Heart right ventricle (tissue), 16 donors: ENCODE results near the gene ARHGEF19. TPM values are rescaled to one million over a fixed set of nuclear protein-coding genes. Genes with fewer than 3 reads are reported as not detected.

Source experiments
- ATAC-seq, 8 donors: fragments of 200-7000 bp; cut with Tn5 transposase; one replicate each; pipeline ENCODE4 v1.9.1; 2020; ENCODE audit warnings: mild to moderate bottlenecking in 8 of 8, moderate library complexity in 8 of 8, moderate number of reproducible peaks in 1 of 8
- DNase-seq, 2 donors: peaks; one replicate each; pipeline ENCODE4 v3.0.0-alpha.2; 2020
- H3K27ac ChIP-seq, 10 donors: fragments of 200-600 bp; sonication (generic) in 2 of 10; one replicate each; pipeline versions ENCODE4 v1.5.0 to v1.8.0; 2020 to 2022; ENCODE audit warnings: mild to moderate bottlenecking in 3 of 10
- H3K27me3 ChIP-seq, 7 donors: fragments of 200-600 bp; one replicate each; pipeline ENCODE4 v1.8.0; 2021 to 2022; ENCODE audit warnings: mild to moderate bottlenecking in 2 of 7
- H3K36me3 ChIP-seq, 9 donors: fragments of 200-600 bp; sonication (generic) in 1 of 9; one replicate each; pipeline versions ENCODE4 v1.5.0 to v1.8.0; 2020 to 2022; ENCODE audit warnings: mild to moderate bottlenecking in 2 of 9
- H3K4me1 ChIP-seq, 9 donors: fragments of 200-600 bp; sonication (generic) in 1 of 9; one replicate each; pipeline versions ENCODE4 v1.5.0 to v1.8.0; 2020 to 2022; ENCODE audit warnings: mild to moderate bottlenecking in 4 of 9
- H3K4me3 ChIP-seq, 10 donors: fragments of 200-600 bp; sonication (generic) in 2 of 10; one replicate each; pipeline versions ENCODE4 v1.5.0 to v1.8.0; 2020 to 2022; ENCODE audit warnings: mild to moderate bottlenecking in 7 of 10, moderate library complexity in 2 of 10
- H3K9me3 ChIP-seq, 11 donors: fragments of 200-600 bp in 10 of 11; sonication (generic) in 2 of 11; one replicate each; pipeline versions ENCODE4 v1.5.0 to v1.8.0; 2013 to 2022; ENCODE audit warnings: mild to moderate bottlenecking in 2 of 11, control low read depth in 1 of 11, moderate library complexity in 1 of 11
- CTCF ChIP-seq, 9 donors: fragments of 200-600 bp; sonication (generic) in 2 of 9; IDR thresholded peaks; one replicate each; pipeline versions ENCODE4 v1.5.0 to v1.8.0; 2021 to 2022; ENCODE audit warnings: antibody characterized with exemption in 9 of 9, mild to moderate bottlenecking in 5 of 9, moderate library complexity in 1 of 9
- WGBS, 2 donors: extraction: QIAGEN DNeasy Blood & Tissue Kit; methylation state at CpG; one replicate each; pipeline ENCODE4 v1.1.7; 2013; ENCODE audit warnings: inconsistent platforms in 1 of 2; 5-methylcytosine and 5-hydroxymethylcytosine counted together
- intact Hi-C, 10 donors: fragments of 100-400 bp; cut with DNase I; formaldehyde crosslinking; loops; one replicate each; pipeline versions ENCODE4 v1.11.1 to v1.14.2; 2022
- polyA plus RNA-seq, 2 donors: library from polyadenylated mRNA; stranded (reverse); fragments of 200-250 nt; gene quantifications; one replicate each; pipeline ENCODE4 v1.2.3, GENCODE V29; 2013
- total RNA-seq, 10 donors: library from RNA; stranded (reverse); fragmentation: NEBNext Ultra II Directional in 3 of 10; extraction: Animal tissue kit (Norgen Biotek cat#: 25700) in 3 of 10; gene quantifications; one replicate each; pipeline versions ENCODE4 v1.2.1 to v1.2.4, GENCODE V29; 2021 to 2023
- donor health status: Arrhythmogenic right ventricular cardiomyopathy.
- donor health status: ischemic (EF 13 %, LVEDD 7.1; RV severe dilation, severe dysfunction).
- donor health status: healthy with polysubstance abuse.
- donor health status: DM: no; HTN: yes; CAD: no.
- donor health status: DM: no; HTN: no; CAD: no.
- donor health status: ischemic (EF 25% LVEDD 6.9; RV normal size, moderate dysfunction).
- donor health status: ischemic (EF 25% LVEDD 5.7; RV mildly dilated, moderate dysfunction).
- donor health status: healthy.
- donor health status: DM: yes; HTN: yes; CAD: no.
- donor health status: Ischemic cardiomyopathy.
- donor health status: ischemic (EF 35%, LVEDD 5.7; RV mildly dilated, moderate dysfunction).
- donor health status: nonischemic (EF 11% LVEDD 7.7; RV severe dilation, severe dysfunction).
- donor health status: DM: yes; HTN: yes; CAD: no.
- donor health status: PGD.
- donor health status: ischemic (EF 29% LVEDD 5.4; RV normal size, mild dysfunction).
- donor health status: nonischemic (EF 23%, LVEDD 6.1; RV moderate dilation, normal function).

The ARHGEF19 gene
- total and polyA plus RNA-seq, 12 donors, result 0.49 to 5.4 (median 1.6) TPM

GRCh38 chr1:16151196-16151994, 61.1 kb downstream of the ARHGEF19 start:
- Histone ChIP-seq H3K36me3 (peaks cover 0 to 41% (median 21%) of the 10 kb centered on the region in 9 donors), H3K4me1 (peaks cover 42 to 84% (median 72%) of the 10 kb centered on the region in 9 donors), H3K4me3 (peak overlapping the region in 4 of 10 donors; percentile 22 to 87 (median 72)), H3K27ac (peak overlapping the region; percentile 35 to 97 (median 94)), H3K27me3 (peaks cover 0 to 33% (median 0%) of the 10 kb centered on the region in 7 donors), H3K9me3 (no peaks in the 10 kb centered on the region)
- peak in 1 of 2 donors; percentile 34 for DNase-seq
- 49% methylated on average over 9 of the region's 9 CpGs for WGBS, 2 donors
- no peak for ATAC-seq
- peak in 3 of 9 donors; percentile 23 to 29 (median 25) for TF ChIP-seq CTCF (IDR thresholded peaks at IDR 0.05)
- intact Hi-C loops, result loop anchor here in 1 of 10 donors (5.0 kb wide), 1 partner anchor 36 kb away; no protein-coding TSS in a partner anchor

GRCh38 chr1:16150508-16150907, 61.9 kb downstream of the ARHGEF19 start:
- WGBS, 2 donors, result 76 to 80% methylated on average over 6 of the region's 6 CpGs
- no peak for DNase-seq
- H3K27ac ChIP-seq, result peak overlapping the region in 9 of 10 donors; percentile 83 to 97 (median 94)

GRCh38 chr1:16149702-16150488, 62.6 kb downstream of the ARHGEF19 start:
- peaks cover 0 to 41% (median 21%) of the 10 kb centered on the region in 9 donors for H3K36me3 ChIP-seq
- H3K27ac ChIP-seq, result peak overlapping the region in 8 of 10 donors; percentile 83 to 97 (median 94)
- peaks cover 53 to 90% (median 82%) of the 10 kb centered on the region in 9 donors for H3K4me1 ChIP-seq
- no peak for TF ChIP-seq CTCF (IDR thresholded peaks at IDR 0.05)
- H3K27me3 ChIP-seq, result peaks cover 0 to 21% (median 0%) of the 10 kb centered on the region in 7 donors
- H3K4me3 ChIP-seq, result no peak overlapping the region
- whole genome bisulfite sequencing, 2 donors, result 77 to 81% methylated on average over 12 of the region's 12 CpGs
- H3K9me3 ChIP-seq, result no peaks in the 10 kb centered on the region
- ATAC-seq, result no peak
- DNase-seq, result no peak
- intact Hi-C loops, result loop anchor here in 3 of 10 donors (5.0 kb wide), 2 partner anchors 32 to 37 kb away; no protein-coding TSS in a partner anchor

More at GRCh38 chr1:16150508-16150907, 61.9 kb downstream of the ARHGEF19 start:
- H3K4me3 ChIP-seq, result peak overlapping the region in 2 of 10 donors; percentile 7 to 74
- peaks cover 0 to 41% (median 21%) of the 10 kb centered on the region in 9 donors for H3K36me3 ChIP-seq
- H3K4me1 ChIP-seq, result peaks cover 46 to 84% (median 77%) of the 10 kb centered on the region in 9 donors
- intact Hi-C loops, result loop anchor here in 1 of 10 donors (5.0 kb wide), 1 partner anchor 37 kb away; no protein-coding TSS in a partner anchor
- H3K27me3 ChIP-seq, result peaks cover 0 to 27% (median 0%) of the 10 kb centered on the region in 7 donors
- TF ChIP-seq CTCF (IDR thresholded peaks at IDR 0.05), result no peak
- no peaks in the 10 kb centered on the region for H3K9me3 ChIP-seq
- ATAC-seq, result no peak

GRCh38 chr1:16149146-16149545, 63.3 kb downstream of the ARHGEF19 start:
- no peak for DNase-seq
- no peak for ATAC-seq
- peaks cover 60 to 94% (median 86%) of the 10 kb centered on the region in 9 donors for H3K4me1 ChIP-seq

More at GRCh38 chr1:16149146-16149545, 63.3 kb downstream of the ARHGEF19 start:
- WGBS, 2 donors, result 92 to 93% methylated on average over 7 of the region's 7 CpGs
- Histone ChIP-seq H3K9me3 (no peaks in the 10 kb centered on the region), H3K27ac (no peak overlapping the region), H3K36me3 (peaks cover 0 to 44% (median 21%) of the 10 kb centered on the region in 9 donors), H3K27me3 (peaks cover 0 to 13% (median 0%) of the 10 kb centered on the region in 7 donors), H3K4me3 (no peak overlapping the region)
- intact Hi-C loops, result loop anchor here in 2 of 10 donors (5.0 kb wide), 1 partner anchor 33 kb away; no protein-coding TSS in a partner anchor
- no peak for TF ChIP-seq CTCF (IDR thresholded peaks at IDR 0.05)
